Stimulated activated CD4-positive, alpha-beta T cell treated with anti-CD3 and anti-CD28 coated beads, Interleukin-1b, Interleukin-23, amount 100 ng/mL, for 1 hour (primary cell): ENCODE data around the gene L3MBTL4.

Experiments
- DNase-seq, 2 donors: peaks; one replicate each; pipeline ENCODE4 v3.0.0-alpha.2; 2020; ENCODE audit warnings: low read depth in 2 of 2

Gene L3MBTL4

GRCh38 chr18:5962362-5962761 is 452.3 kb downstream of the L3MBTL4 start:
- DNase-seq: no peak

- no peak for DNase-seq
Measured at GRCh38 chr18:5961828-5962150, 452.9 kb downstream of the L3MBTL4 start.

- no peak for DNase-seq
Measured at GRCh38 chr18:5961097-5961827, 453.4 kb downstream of the L3MBTL4 start.

GRCh38 chr18:5958822-5959221 is 455.9 kb downstream of the L3MBTL4 start:
- DNase-seq: no peak

GRCh38 chr18:5955861-5956260 is 458.9 kb downstream of the L3MBTL4 start:
- no peak for DNase-seq

- DNase-seq: no peak
Measured at GRCh38 chr18:5951515-5952091, 463.1 kb downstream of the L3MBTL4 start.

GRCh38 chr18:5948781-5949180 is 465.9 kb downstream of the L3MBTL4 start:
- DNase-seq: no peak

- DNase-seq: no peak
Measured at GRCh38 chr18:5948237-5948636, 466.5 kb downstream of the L3MBTL4 start.

- DNase-seq: no peak
Measured at GRCh38 chr18:5944448-5944847, 470.3 kb downstream of the L3MBTL4 start.

GRCh38 chr18:5943514-5943913 is 471.2 kb downstream of the L3MBTL4 start:
- no peak for DNase-seq

GRCh38 chr18:5942591-5942990 is 472.1 kb downstream of the L3MBTL4 start:
- DNase-seq: no peak

- DNase-seq: no peak
Measured at GRCh38 chr18:5941890-5942289, 472.8 kb downstream of the L3MBTL4 start.

- no peak for DNase-seq
Measured at GRCh38 chr18:5939801-5940667, 474.7 kb downstream of the L3MBTL4 start.

- DNase-seq: no peak
Measured at GRCh38 chr18:5937795-5938194, 476.9 kb downstream of the L3MBTL4 start.

- no peak for DNase-seq
Measured at GRCh38 chr18:5937121-5937520, 477.6 kb downstream of the L3MBTL4 start.

- no peak for DNase-seq
Measured at GRCh38 chr18:5930789-5931188, 483.9 kb downstream of the L3MBTL4 start.

- DNase-seq: no peak
Measured at GRCh38 chr18:5918205-5918858, 496.4 kb downstream of the L3MBTL4 start.

GRCh38 chr18:5914951-5915350 is 499.8 kb downstream of the L3MBTL4 start:
- DNase-seq: no peak

- no peak for DNase-seq
Measured at GRCh38 chr18:5914016-5914415, 500.7 kb downstream of the L3MBTL4 start.

- no peak for DNase-seq
Measured at GRCh38 chr18:5912566-5912965, 502.1 kb downstream of the L3MBTL4 start.

GRCh38 chr18:5909125-5909524 is 505.6 kb downstream of the L3MBTL4 start:
- no peak for DNase-seq
